GM19467 (cell line): ENCODE results near the gene LAMA3.
A peak's percentile ranks its signal among the peaks of the same experiment; 100 is the strongest.

Experiments
- ATAC-seq: cut with Tn5 transposase; IDR thresholded peaks from one replicate; pipeline ENCODE4 v1.9.1; 2021; ENCODE audit warnings: mild to moderate bottlenecking, moderate library complexity; ENCODE audit not compliant: unreplicated experiment

LAMA3 gene

GRCh38 chr18:23812546-23813440 is 123.5 kb downstream of the LAMA3 start:
- no peak for ATAC-seq

DNA sequence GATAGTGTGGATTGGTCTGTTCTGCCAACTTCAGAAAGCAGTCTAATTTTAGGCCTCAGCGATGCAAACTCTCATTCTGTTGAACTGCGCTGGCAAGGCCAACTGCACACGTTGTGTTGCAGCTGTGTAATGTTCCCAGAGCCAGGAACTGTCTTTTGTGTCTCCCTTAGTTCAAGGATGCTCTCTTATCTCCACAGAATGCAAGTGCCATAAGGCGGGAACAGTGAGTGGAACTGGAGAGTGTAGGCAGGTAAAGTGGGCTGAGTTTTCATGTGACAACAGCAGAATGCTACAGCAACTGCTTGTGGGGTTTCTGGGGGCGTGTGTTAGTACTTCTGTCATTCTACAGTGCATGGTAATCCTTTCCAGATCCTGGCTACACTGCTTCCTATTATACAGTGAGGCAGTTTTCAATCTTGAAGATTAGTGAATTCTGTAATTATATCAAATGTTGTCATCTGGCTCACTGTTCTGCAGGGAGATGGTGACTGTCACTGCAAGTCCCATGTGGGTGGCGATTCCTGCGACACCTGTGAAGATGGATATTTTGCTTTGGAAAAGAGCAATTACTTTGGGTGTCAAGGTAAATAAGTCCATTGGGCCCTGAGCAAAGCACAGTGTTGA is 125.8 kb downstream of the LAMA3 start:
- ATAC-seq = no peak

DNA sequence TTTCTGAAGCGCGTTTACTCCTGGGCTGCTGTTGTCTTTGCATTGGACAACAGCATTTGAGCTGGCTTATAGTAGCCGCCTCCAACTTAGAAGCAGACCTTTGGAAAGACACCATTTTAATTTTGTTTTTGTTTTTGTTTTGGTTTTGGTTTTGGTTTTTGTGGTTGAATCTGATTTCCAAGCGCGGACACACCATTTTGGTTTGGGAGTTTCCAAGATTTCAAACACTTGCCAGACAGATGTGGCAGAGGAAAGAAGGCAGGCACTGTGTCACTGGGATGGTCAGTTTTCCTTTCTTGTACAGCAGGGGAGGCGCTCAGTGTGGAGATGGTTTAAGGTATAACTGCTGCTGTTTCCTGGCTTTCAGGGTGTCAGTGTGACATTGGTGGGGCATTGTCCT is 126.8 kb downstream of the LAMA3 start:
- ATAC-seq = no peak

DNA sequence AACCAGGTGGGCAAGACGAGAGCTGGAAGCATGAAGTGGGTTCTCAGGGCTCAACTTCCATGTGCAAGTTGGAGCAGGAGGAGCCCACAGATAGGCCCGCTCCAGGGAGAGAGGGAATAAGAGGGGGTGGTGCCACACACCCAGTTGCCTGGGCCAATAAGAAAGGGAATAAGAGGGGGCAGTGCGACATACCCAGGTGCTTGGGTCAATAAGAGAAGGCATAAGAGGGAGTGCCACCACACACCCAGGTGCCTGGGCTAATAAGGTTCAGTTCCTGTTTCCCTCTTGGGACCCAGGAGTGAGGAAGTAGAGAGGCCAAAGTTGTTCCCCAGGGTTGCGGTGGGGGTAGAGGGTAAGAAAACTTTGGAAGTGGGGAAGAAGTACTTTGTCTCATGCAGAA is 127.5 kb downstream of the LAMA3 start:
- no peak for ATAC-seq

DNA sequence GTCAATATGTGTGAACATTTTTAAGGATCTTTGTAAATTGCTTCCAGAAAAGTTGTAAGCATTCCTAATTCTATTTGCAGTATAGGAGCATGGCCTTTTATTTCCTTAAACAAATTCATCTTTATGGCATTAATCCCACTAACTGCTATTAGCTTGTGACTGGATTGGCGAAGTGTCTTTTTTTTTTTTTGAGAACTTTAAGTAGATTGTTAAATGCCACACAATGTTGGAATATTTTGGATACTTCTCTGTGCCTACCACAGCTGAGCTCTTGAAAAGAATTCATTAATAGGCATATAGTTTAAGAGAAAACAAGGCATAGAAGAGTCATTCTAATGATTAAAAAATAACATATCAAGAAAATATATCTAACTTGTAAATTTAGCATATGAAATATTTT is 129.7 kb downstream of the LAMA3 start:
- no peak for ATAC-seq

GRCh38 chr18:23822590-23823385 is 133.5 kb downstream of the LAMA3 start:
- ATAC-seq = no peak

DNA sequence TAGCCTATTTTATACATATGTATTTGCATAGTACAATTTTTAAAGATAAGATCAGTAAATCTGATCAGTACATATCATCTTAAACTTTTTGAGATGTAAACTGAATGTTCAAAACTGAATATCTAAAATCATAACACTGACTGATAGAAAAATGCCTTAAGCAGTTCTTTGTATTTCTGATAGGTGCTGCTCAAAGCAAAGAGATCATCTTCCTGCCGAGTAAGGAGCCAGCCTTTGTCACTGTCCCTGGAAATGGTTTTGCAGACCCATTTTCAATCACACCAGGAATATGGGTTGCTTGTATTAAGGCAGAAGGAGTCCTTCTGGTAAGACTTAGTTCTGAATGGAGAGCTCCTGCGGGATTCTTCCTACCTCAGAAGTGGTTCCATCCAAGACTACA is 135.0 kb downstream of the LAMA3 start:
- no peak for ATAC-seq

DNA sequence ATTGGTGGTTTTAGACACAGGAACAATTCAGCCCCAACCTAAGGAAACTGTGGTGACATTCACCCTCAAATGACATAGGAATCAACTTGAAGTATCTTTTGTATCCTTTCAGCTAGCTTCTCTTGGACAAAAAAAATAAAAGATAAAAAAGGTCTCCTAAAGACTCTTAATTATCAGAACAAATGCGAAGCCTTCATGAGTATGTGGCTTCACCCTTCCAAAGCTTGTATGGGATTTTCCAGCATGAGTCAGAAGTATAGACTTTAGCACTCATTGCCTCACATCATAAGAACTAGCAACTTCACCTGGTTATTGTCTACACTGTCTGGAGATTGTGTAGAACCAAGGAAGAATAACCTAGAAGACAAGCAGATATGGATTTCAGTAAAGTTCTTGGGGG is 135.4 kb downstream of the LAMA3 start:
- ATAC-seq = no peak

- ATAC-seq = no peak
Measured at GRCh38 chr18:23825496-23825895, 136.2 kb downstream of the LAMA3 start.

DNA sequence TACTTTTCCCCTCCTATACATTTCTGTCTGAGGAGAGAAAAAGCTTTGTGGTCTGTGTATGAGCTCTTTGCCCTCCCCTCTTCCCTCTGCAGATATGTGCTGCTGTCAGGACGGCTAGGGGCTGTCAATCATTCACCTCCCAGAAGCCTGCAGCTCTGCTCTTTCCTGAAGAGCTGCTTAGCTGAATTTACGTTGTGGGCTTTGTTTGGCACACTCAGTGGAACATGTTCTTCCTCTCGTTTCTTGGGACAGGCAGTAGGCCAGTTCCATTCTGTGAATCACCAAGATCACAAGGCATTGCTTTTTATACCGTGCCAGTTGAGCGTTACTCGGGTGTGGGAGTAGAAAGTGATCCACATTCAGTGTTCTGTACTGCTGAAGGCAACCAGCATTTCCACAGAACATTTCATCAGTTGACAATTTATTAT is 136.7 kb downstream of the LAMA3 start:
- ATAC-seq = peak; percentile 62

DNA sequence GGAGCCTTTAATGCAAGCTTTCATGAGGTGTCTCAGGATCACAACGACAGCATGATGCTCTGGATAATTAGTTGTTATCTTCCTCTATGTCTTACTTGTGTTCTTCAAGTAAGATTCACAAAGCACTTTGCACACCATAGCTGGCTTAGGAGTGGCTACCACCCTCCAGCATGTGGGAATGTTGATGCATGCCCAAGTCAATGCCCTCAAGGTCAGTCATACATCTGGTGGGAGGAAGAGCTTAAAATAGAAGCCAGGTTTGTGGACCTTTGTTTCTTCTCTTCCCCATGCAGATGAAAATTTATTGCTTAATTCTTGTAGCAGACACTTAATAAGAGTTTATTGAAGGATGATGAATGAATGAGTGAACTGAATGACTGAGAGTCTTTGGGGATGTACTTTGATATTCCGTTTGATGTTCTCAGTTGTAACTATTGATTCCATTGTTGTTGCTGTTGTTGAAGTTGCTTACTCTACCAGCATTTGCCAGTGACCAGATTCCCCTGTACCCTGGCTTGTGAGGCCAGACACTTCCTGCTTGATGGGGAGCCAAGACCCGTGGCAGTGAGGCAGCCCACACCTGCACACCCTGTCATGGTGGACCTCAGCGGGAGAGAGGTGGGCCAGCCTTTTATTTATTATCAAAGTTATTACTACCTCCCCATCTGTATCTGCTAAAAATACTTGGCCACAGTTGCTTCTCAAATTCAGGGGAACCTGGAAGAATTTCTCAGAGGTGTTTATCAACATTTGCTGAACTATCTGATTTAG is 137.8 kb downstream of the LAMA3 start:
- ATAC-seq = no peak

DNA sequence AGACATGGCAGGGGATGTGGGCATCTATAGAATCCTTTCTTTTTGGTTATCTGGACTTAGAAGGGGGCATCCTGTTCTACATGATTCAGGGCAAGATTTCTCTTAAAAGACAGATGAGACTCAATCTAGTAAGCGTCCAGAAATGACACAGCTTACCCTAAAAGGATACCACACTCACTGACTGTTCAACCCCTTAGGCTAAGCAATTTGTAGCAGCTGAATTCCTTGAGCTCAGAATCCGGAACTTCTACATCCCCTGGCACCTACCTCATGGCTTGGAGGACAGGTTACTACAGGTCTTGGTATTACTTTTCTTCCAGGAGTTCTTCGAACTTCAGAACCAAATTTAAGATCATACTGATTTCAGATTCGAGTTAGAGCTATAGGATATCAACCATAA is 138.4 kb downstream of the LAMA3 start:
- no peak for ATAC-seq

DNA sequence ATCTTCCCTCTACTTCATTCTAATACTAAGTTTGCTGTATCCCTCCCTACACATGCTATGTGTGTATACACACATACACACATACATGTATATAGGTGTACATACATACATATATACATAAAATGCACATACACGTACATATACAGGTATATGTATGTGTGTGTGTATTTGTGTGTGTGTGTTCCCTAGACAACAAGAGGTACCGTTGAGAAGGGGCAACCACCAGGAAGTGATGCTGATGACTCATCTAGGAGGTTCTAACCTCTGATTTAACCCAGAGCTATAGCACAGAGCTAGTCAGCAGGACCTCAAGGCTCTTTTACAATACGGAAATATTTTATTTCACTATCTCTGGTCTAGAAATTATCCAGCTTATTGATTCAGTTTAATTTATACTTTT is 139.2 kb downstream of the LAMA3 start:
- ATAC-seq = peak; percentile 81

DNA sequence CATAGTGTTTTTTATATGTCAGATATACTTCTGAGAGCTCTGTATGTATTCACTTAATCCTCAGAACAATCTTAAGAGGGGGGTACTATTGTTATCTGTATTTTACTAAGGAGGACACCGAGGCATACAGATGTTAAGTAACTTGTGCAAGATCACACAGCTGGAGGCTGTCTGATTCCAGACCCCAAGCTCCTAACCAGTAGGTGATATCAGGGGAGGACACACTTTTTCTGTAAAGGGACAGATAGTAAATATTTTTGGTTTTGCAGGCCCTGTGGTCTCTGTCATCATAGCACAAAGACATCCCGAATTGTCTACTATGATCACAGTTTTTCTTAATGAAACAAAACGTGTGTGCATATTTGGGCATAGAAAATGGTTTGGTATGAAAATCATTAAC is 143.7 kb downstream of the LAMA3 start:
- no peak for ATAC-seq

DNA sequence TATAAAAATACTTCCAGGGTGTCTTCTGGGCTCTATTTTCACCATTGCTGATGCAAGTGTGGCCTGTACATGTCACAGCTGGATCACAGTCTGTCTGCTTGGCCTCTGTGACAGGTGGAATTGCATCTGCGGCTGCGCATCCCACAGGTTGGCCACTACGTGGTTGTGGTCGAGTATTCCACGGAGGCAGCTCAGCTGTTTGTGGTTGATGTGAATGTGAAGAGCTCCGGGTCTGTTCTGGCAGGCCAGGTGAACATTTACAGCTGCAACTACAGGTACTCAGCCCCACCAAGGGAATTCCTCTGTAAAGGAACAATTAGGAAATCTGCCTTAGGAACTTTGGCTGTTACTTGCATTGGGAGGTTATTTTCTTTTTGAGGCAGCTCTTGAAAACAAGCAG is 144.5 kb downstream of the LAMA3 start:
- ATAC-seq = no peak

DNA sequence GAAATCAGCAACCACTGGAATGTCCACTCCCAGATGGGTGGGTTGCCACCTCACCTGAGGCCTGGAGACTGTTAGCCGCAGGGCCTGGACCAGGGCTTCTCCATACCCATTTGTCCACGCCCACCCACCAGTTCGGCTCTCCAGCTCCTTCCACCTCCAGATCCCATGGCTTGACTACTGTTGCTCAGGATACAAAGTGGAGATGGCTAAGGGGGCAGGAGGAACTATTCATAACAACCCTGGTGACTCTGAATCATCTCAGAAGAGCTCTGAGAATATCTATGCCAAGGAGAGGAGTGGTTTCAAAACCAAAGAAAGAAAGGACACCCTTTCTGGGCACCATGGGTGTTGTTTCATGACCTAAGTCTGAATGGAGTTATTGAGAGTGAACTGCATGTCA is 145.8 kb downstream of the LAMA3 start:
- ATAC-seq = no peak

DNA sequence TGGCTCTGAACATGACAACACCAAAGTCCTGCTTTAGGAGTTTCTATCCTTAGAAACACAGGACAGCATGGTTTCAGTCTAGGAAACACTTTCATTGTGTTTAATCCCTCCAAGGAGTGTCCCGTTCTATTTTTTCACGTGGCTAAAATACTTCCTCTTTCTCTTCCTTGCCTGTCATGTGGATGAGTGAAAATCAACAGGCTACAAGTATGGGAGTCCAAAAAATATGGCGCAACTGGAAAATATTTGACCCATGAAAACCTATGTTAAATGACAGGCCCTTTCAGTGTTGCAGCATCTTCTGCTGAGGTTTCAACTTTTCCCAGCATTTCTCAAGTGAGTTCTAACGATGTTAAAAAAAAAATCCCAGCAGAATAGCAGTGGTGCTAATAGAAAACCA is 146.3 kb downstream of the LAMA3 start:
- no peak for ATAC-seq

- ATAC-seq = no peak
Measured at GRCh38 chr18:23837591-23837990, 148.3 kb downstream of the LAMA3 start.

DNA sequence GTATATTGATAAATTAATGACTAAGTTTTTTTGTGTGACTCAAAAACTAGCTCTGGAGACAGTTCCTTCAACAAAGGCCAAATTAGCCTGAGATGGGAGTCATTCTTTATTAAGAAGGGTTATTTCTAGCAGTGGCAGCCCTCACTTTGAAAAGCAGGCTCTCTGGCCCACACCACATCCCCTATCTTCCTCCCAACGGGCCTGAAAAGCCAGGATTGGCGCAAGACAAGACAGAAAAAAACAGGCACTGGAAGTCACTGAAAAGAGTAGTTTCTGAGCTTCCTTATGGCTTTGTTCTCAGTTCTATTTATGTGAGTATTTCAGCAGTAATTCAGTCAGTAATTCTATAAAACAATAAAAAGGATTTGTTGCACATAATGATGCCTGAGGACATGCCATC is 149.0 kb downstream of the LAMA3 start:
- ATAC-seq = no peak

DNA sequence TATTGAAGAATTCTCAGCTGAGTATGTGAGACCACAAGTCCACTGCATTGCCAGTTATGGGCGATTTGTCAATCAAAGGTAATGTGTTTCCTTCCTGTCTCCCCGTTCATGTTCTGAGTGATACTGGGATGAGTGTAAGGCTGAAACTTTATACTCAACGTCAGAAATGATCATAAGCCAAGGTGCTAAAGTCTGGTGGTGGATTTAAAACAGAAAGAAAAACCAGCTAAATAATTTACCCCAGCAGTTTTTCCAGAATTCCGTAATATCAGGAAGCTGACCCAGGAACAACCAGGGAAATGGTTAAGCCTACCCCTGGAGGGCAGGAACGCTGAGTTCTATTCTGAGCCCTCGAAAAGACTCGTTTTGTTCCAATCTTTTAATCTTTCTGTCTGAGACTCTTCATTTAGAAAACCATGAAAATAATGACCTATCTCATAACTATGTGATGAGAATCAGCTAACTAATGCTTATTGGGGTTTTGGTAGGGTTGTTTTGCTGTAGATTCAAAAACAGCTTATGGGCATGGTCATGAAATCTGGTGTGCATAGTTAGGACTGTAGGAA is 149.6 kb downstream of the LAMA3 start:
- no peak for ATAC-seq

DNA sequence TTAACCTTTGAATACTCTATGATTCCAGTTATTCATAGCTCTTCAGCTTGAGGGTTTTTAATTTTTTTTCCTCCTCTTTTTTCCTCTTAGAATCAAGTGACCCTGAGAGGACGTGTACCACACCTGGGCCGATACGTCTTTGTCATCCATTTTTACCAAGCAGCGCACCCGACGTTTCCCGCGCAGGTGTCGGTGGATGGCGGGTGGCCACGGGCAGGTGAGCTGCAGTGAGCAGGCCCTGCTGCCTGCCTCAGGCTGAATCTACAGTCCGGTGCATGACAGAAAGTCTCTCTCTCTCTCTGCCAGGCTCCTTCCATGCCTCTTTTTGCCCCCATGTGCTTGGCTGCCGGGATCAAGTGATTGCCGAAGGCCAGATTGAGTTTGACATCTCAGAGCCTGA is 153.1 kb downstream of the LAMA3 start:
- no peak for ATAC-seq
